Measurements from ENCODE around the gene TAGAP. TPM values are rescaled to one million over a fixed set of nuclear protein-coding genes. Genes with fewer than 3 reads are reported as not detected.

The TAGAP gene
- total and polyA plus RNA-seq, 9 of the 15 experiments (the other 6 are each of a cell fraction or from before 2014, with no cell fraction given): 0.07 TPM; not detected in 8

GRCh38 chr6:159004592-159004991 lies 40.2 kb downstream of the TAGAP start (continued):
- TF ChIP-seq ARID1B (IDR thresholded peaks at IDR 0.05) (peak; percentile 60), ASH1L (IDR thresholded peaks at IDR 0.05; ENCODE audit: borderline replicate concordance, low read depth, partially characterized antibody) (no peak), HDAC6 (IDR thresholded peaks at IDR 0.05; ENCODE audit: low read depth, low read length) (no peak)

- no peak for FAIRE-seq
- Histone ChIP-seq H4K20me1 (replicated peaks; ENCODE audit: control insufficient read depth, insufficient read depth, low read length) (no peaks in the 10 kb centered on the region), H3K79me2 (ENCODE audit: control insufficient read depth, insufficient read depth, low read length) (peaks cover 10% of the 10 kb centered on the region; the same call in 2 of the 3 replicates), H3K9ac (ENCODE audit: insufficient read depth in 1 of 2, low read depth in 2 of 2, low read length in 2 of 2) (no peak overlapping the region), H3K4me2 (ENCODE audit: insufficient read depth, low read length) (no peak overlapping the region), H2AFZ (ENCODE audit: low read depth, low read length) (no peak overlapping the region), H3K36me3 (ENCODE audit: control insufficient read depth, insufficient read depth, low read length) (no peaks in the 10 kb centered on the region), H3K9me1 (ENCODE audit: control insufficient read depth, insufficient read depth, low read length) (no peaks in the 10 kb centered on the region), H3K9me3 (replicated peaks; ENCODE audit: control insufficient read depth, insufficient read depth, low read depth, low read length) (no peaks in the 10 kb centered on the region), H3K4me3 (no peak overlapping the region), H3K27me3 (ENCODE audit: control insufficient read depth in 2 of 2, insufficient read depth in 2 of 2, low read length in 2 of 2) (no peaks in the 10 kb centered on the region), H3K27ac (ENCODE audit: extremely low read depth, low read depth, low read length) (no peak overlapping the region), H3K4me1 (replicated peaks in 1 of 2; ENCODE audit: control insufficient read depth in 2 of 2, insufficient read depth in 2 of 2, low read length in 2 of 2) (peaks cover 9 to 22% of the 10 kb centered on the region in 2 experiments; a peak in 4 of 5 replicates)
- intact Hi-C loops (cut with micrococcal nuclease): no loop called here
- no peak for DNase-seq (ENCODE audit: extremely low read depth in 1 of 4, low spot score in 3 of 4)
- no TSS peak for BruUV-seq (replicated peaks)
- ChIA-PET POLR2A (no interaction called here), CTCF (ENCODE audit: low intra/inter-chr PET ratio) (no interaction called here)
- TF ChIP-seq POLR3A (IDR thresholded peaks at IDR 0.05; ENCODE audit: borderline replicate concordance, extremely low read depth, insufficient read depth, insufficient read length) (no peak), KHSRP (IDR thresholded peaks at IDR 0.05) (no peak), MTA1 (IDR thresholded peaks at IDR 0.05; ENCODE audit: borderline replicate concordance) (no peak), STAT5B (CRISPR knock-in tag; IDR thresholded peaks at IDR 0.05) (no peak), ZNF707 (CRISPR knock-in tag; conservative IDR thresholded peaks at IDR 0.05) (no peak), GTF2B (IDR thresholded peaks at IDR 0.05; ENCODE audit: extremely low read depth, insufficient read length) (no peak), ID3 (CRISPR knock-in tag; IDR thresholded peaks at IDR 0.05) (no peak), ID3 (tag; IDR thresholded peaks at IDR 0.05) (no peak), TBL1XR1 (IDR thresholded peaks at IDR 0.05; ENCODE audit: low read length in 2 of 2) (no peak), SMARCA4 (IDR thresholded peaks at IDR 0.05) (no peak), FOXA3 (CRISPR knock-in tag; conservative IDR thresholded peaks at IDR 0.05 in 1 of 2, IDR thresholded peaks at IDR 0.05 in 1 of 2) (no peak), ZNF217 (CRISPR knock-in tag; IDR thresholded peaks at IDR 0.05) (no peak), FOXJ2 (tag; IDR thresholded peaks at IDR 0.05) (no peak)
- in situ Hi-C loops (cut with MboI): loop anchor here (5.0 kb wide), 1 partner anchor 105 kb away; no protein-coding TSS in a partner anchor
- ATAC-seq: no peak
- WGBS (ENCODE audit: insufficient coverage, low coverage, missing lambda C conversion rate): 83% methylated on average over 12 of the region's 12 CpGs
These were observed 42.2 kb downstream of the TAGAP start for GRCh38 chr6:159002432-159003155.
